SK-N-SH (cell line): Measurements from ENCODE around the gene XRN1. TPM values are rescaled to one million over a fixed set of nuclear protein-coding genes. Genes with fewer than 3 reads are reported as not detected.

ENCODE experiments used
- CTCF ChIA-PET: fragments of 300-600, 350-600 bp; formaldehyde crosslinking; extraction: SDS; loops from one replicate; lab custom pipeline; 2021; lab: Yijun Ruan, JAX
- POLR2A ChIA-PET: fragments of 350-600 bp; sonication (Branson Sonifier 250); formaldehyde crosslinking; extraction: SDS; loops from one replicate; lab custom pipeline; 2020; ENCODE audit warnings: antibody characterized with exemption, inconsistent platforms; lab: Yijun Ruan, JAX
- DNase-seq: peaks from one replicate; pipeline ENCODE4 v3.0.0; 2012
- H2AFZ ChIP-seq: fragments of 200-600 bp; sonication (generic); 2 replicates; pipeline ENCODE4 v1.8.1; 2016; ENCODE audit warnings: antibody characterized with exemption, mild to moderate bottlenecking, low read depth
- H3F3A ChIP-seq: fragments of 200-600 bp; sonication (generic); replicated peaks from 2 replicates; pipeline ENCODE3; 2016; ENCODE audit warnings: antibody characterized with exemption, mild to moderate bottlenecking; ENCODE audit not compliant: insufficient read depth
- H3K27ac ChIP-seq, 2 experiments: fragments of 200-500 bp in 1 of 2; fragments of 200-600 bp in 1 of 2; sonication (Bioruptor generic) in 1 of 2; sonication (generic), shearing (Covaris generic) in 1 of 2; 2 replicates each; pipeline versions ENCODE4 v1.5.1 to v1.6.1; 2014 to 2016; ENCODE audit warnings: low read depth in 2 of 2, inconsistent platforms in 1 of 2, low read length in 1 of 2, mild to moderate bottlenecking in 1 of 2, mixed read lengths in 1 of 2
- H3K27me3 ChIP-seq: fragments of 200-600 bp; sonication (generic), shearing (Covaris generic); 2 replicates; pipeline ENCODE4 v1.6.1; 2016; ENCODE audit warnings: mixed run types; ENCODE audit not compliant: insufficient read depth
- H3K36me3 ChIP-seq, 2 experiments: fragments of 200-500 bp in 1 of 2; fragments of 200-600 bp in 1 of 2; sonication (Bioruptor generic) in 1 of 2; sonication (generic) in 1 of 2; replicated peaks in 1 of 2; 2 replicates each; pipeline versions ENCODE3 to v1.5.1; 2014 to 2016; ENCODE audit warnings: low read length in 1 of 2, mild to moderate bottlenecking in 1 of 2; ENCODE audit not compliant: insufficient read depth in 2 of 2, control insufficient read depth in 1 of 2
- H3K4me1 ChIP-seq, 2 experiments: fragments of 200-500 bp in 1 of 2; fragments of 200-600 bp in 1 of 2; sonication (Bioruptor generic) in 1 of 2; sonication (generic), shearing (Covaris generic) in 1 of 2; 2 replicates each; pipeline versions ENCODE4 v1.5.1 to v1.6.1; 2014 to 2016; ENCODE audit warnings: low read depth in 1 of 2, low read length in 1 of 2, mixed run types in 1 of 2; ENCODE audit not compliant: insufficient read depth in 2 of 2, control insufficient read depth in 1 of 2
- H3K4me2 ChIP-seq: fragments of 200-600 bp; sonication (generic), shearing (Covaris generic); 2 replicates; pipeline ENCODE4 v1.6.1; 2017; ENCODE audit warnings: mixed run types
- H3K4me3 ChIP-seq, 2 experiments: fragments of 200-500 bp in 1 of 2; fragments of 200-600 bp in 1 of 2; sonication (Bioruptor generic) in 1 of 2; sonication (generic), shearing (Covaris generic) in 1 of 2; 2 replicates each; pipeline versions ENCODE4 v1.5.1 to v1.8.1; 2014 to 2016; ENCODE audit warnings: low read depth in 2 of 2, inconsistent platforms in 1 of 2, low read length in 1 of 2, mild to moderate bottlenecking in 1 of 2, mixed read lengths in 1 of 2, moderate library complexity in 1 of 2
- H3K79me2 ChIP-seq: fragments of 200-600 bp; sonication (generic); 2 replicates; pipeline ENCODE4 v1.8.1; 2017; ENCODE audit warnings: mild to moderate bottlenecking; ENCODE audit not compliant: insufficient read depth
- H3K9ac ChIP-seq: fragments of 200-600 bp; sonication (generic); 2 replicates; pipeline ENCODE4 v1.6.1; 2017; ENCODE audit warnings: mixed run types
- H3K9me2 ChIP-seq: fragments of 200-600 bp; sonication (generic); 2 replicates; pipeline ENCODE4 v1.6.1; 2017; ENCODE audit warnings: mixed run types
- H3K9me3 ChIP-seq: fragments of 200-600 bp; sonication (generic); 2 replicates; pipeline ENCODE4 v1.6.1; 2017; ENCODE audit warnings: mixed run types, mild to moderate bottlenecking, moderate library complexity
- H4K20me1 ChIP-seq: fragments of 200-600 bp; sonication (generic); 2 replicates; pipeline ENCODE4 v1.6.1; 2017; ENCODE audit warnings: mild to moderate bottlenecking, mixed run types; ENCODE audit not compliant: insufficient read depth
- CHD2 ChIP-seq: fragments of 150-350 bp; IDR thresholded peaks from 2 replicates; pipeline ENCODE4 v1.6.1; 2018; ENCODE audit warnings: low read length; ENCODE audit not compliant: partially characterized antibody
- EZH2phosphoT487 ChIP-seq: fragments of 200-600 bp; sonication (generic); IDR thresholded peaks from 2 replicates; pipeline ENCODE4 v1.6.1; 2017; ENCODE audit warnings: low read depth, mixed run types, mild to moderate bottlenecking, antibody characterized with exemption, moderate library complexity, borderline replicate concordance
- FOSL2 ChIP-seq: IDR thresholded peaks from 2 replicates; pipeline ENCODE4 v1.4.0; 2012; ENCODE audit warnings: low read depth, mild to moderate bottlenecking, moderate library complexity, borderline replicate concordance
- FOXJ3 ChIP-seq: sonication (generic); formaldehyde crosslinking; IDR thresholded peaks from 2 replicates; pipeline ENCODE4 v1.5.1; 2020; ENCODE audit warnings: mild to moderate bottlenecking, missing genetic modification reagents
- FOXM1 ChIP-seq: IDR thresholded peaks from 2 replicates; pipeline ENCODE4 v1.4.0; 2012; ENCODE audit warnings: low read depth, mild to moderate bottlenecking
- GATA2 ChIP-seq: sonication (generic); formaldehyde crosslinking; IDR thresholded peaks from 2 replicates; pipeline ENCODE4 v1.5.0; 2020; ENCODE audit warnings: mild to moderate bottlenecking, missing genetic modification reagents
- IRF3 ChIP-seq: fragments of 150-350 bp; IDR thresholded peaks from 2 replicates; pipeline ENCODE4 v1.6.1; 2016; ENCODE audit warnings: mild to moderate bottlenecking, low read depth, low read length
- MAX ChIP-seq: IDR thresholded peaks from 2 replicates; pipeline ENCODE4 v1.4.0; 2012; ENCODE audit warnings: low read depth
- NFIC ChIP-seq: IDR thresholded peaks from 2 replicates; pipeline ENCODE4 v1.4.0; 2012; ENCODE audit warnings: borderline replicate concordance
- NRF1 ChIP-seq: IDR thresholded peaks from 2 replicates; pipeline ENCODE4 v1.6.1; 2012; ENCODE audit warnings: low read depth, mild to moderate bottlenecking, low read length
- RAD21 ChIP-seq: IDR thresholded peaks from 2 replicates; pipeline ENCODE4 v1.6.1; 2012; ENCODE audit warnings: mild to moderate bottlenecking, low read length
- RCOR1 ChIP-seq: fragments of 150-350 bp; IDR thresholded peaks from 2 replicates; pipeline ENCODE4 v1.6.1; 2017; ENCODE audit warnings: antibody characterized with exemption, low read length
- REST ChIP-seq: IDR thresholded peaks from 2 replicates; pipeline ENCODE4 v1.6.1; 2012; ENCODE audit warnings: mild to moderate bottlenecking, low read depth, low read length, moderate library complexity
- RFX5 ChIP-seq: IDR thresholded peaks from 2 replicates; pipeline ENCODE4 v1.6.1; 2012; ENCODE audit warnings: mild to moderate bottlenecking, improper control_type of control experiment, low read length
- SMC3 ChIP-seq: IDR thresholded peaks from 2 replicates; pipeline ENCODE4 v1.6.1; 2012; ENCODE audit warnings: low read depth, low read length, improper control_type of control experiment
- TCF12 ChIP-seq: IDR thresholded peaks from 2 replicates; pipeline ENCODE4 v1.4.0; 2012
- TEAD4 ChIP-seq: IDR thresholded peaks from 2 replicates; pipeline ENCODE4 v1.4.0; 2012; ENCODE audit warnings: mild to moderate bottlenecking, borderline replicate concordance; ENCODE audit not compliant: insufficient read depth
- USF1 ChIP-seq: IDR thresholded peaks from 2 replicates; pipeline ENCODE4 v1.4.0; 2012; ENCODE audit warnings: low read depth, borderline replicate concordance
- WGBS: methylation state at CpG from one replicate; pipeline ENCODE4 v1.1.6; 2017; ENCODE audit warnings: low lambda C conversion rate; 5-methylcytosine and 5-hydroxymethylcytosine counted together
- polyA plus RNA-seq, 3 experiments: library from polyadenylated mRNA; depleted of rRNA; stranded (reverse); fragments of >200 nt; gene quantifications; 2 replicates each; pipeline ENCODE4 v1.2.3, GENCODE V29; 2012

The XRN1 gene
- polyA plus RNA-seq, 1 of the 3 experiments (the other 2 are of a cell fraction): 2.7 TPM

GRCh38 chr3:142359367-142359766 is 88.5 kb downstream of the XRN1 start (continued):
- no peak for TF ChIP-seq REST

GRCh38 chr3:142356818-142357217 is 91.0 kb downstream of the XRN1 start:
- TF ChIP-seq NFIC: no peak
- TF ChIP-seq USF1: no peak
- no peak for TF ChIP-seq SMC3
- TF ChIP-seq RCOR1: no peak
- TF ChIP-seq CHD2: no peak
- no peak for TF ChIP-seq TCF12
- Histone ChIP-seq H2AFZ (no peak overlapping the region), H3K79me2 (no peaks in the 10 kb centered on the region), H3K27me3 (no peaks in the 10 kb centered on the region), H3K27ac (no peak overlapping the region), H3K36me3 (peaks cover 47 to 80% of the 10 kb centered on the region in 2 experiments), H4K20me1 (no peaks in the 10 kb centered on the region), H3K9me2 (no peaks in the 10 kb centered on the region), H3K4me3 (no peak overlapping the region), H3K4me2 (no peak overlapping the region), H3K9ac (no peak overlapping the region), H3F3A (no peaks in the 10 kb centered on the region), H3K4me1 (no peaks in the 10 kb centered on the region), H3K9me3 (no peaks in the 10 kb centered on the region)
- CTCF ChIA-PET: interaction anchor here (0.9 kb wide), 1 partner anchor 48 kb away, joined by 3 read pairs; no protein-coding TSS in a partner anchor
- 93% methylated on average over 3 of the region's 3 CpGs for WGBS
- no peak for DNase-seq
- POLR2A ChIA-PET: no interaction called here

GRCh38 chr3:142355692-142356091 is 92.1 kb downstream of the XRN1 start:
- Histone ChIP-seq H3K9ac (no peak overlapping the region), H3K9me2 (no peaks in the 10 kb centered on the region), H3K79me2 (no peaks in the 10 kb centered on the region), H3K4me2 (no peak overlapping the region), H4K20me1 (no peaks in the 10 kb centered on the region), H2AFZ (no peak overlapping the region), H3K4me1 (no peaks in the 10 kb centered on the region), H3K27ac (no peak overlapping the region), H3K36me3 (peaks cover 42 to 81% of the 10 kb centered on the region in 2 experiments), H3F3A (no peaks in the 10 kb centered on the region), H3K27me3 (no peaks in the 10 kb centered on the region), H3K4me3 (no peak overlapping the region), H3K9me3 (no peaks in the 10 kb centered on the region)
- POLR2A ChIA-PET: no interaction called here
- CTCF ChIA-PET: no interaction called here
- no peak for DNase-seq
- WGBS: 95% methylated on average over 3 of the region's 3 CpGs
- TF ChIP-seq NFIC (no peak), TEAD4 (no peak), FOSL2 (no peak), RAD21 (no peak), FOXJ3 (no peak), NRF1 (no peak), RFX5 (no peak), TCF12 (no peak), IRF3 (no peak), GATA2 (CRISPR knock-in tag) (no peak), USF1 (no peak), EZH2phosphoT487 (no peak), MAX (no peak), FOXM1 (no peak)
